GM15510 (cell line): Measurements from ENCODE around the gene RIIAD1.

ENCODE experiments used
- POLR2A ChIP-seq: IDR thresholded peaks from 3 replicates; pipeline ENCODE4 v1.6.1; 2011; ENCODE audit warnings: borderline replicate concordance; ENCODE audit not compliant: insufficient read length; ENCODE audit errors: extremely low read depth

The RIIAD1 gene, protein sequence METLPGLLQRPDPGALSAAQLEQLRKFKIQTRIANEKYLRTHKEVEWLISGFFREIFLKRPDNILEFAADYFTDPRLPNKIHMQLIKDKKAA

DNA sequence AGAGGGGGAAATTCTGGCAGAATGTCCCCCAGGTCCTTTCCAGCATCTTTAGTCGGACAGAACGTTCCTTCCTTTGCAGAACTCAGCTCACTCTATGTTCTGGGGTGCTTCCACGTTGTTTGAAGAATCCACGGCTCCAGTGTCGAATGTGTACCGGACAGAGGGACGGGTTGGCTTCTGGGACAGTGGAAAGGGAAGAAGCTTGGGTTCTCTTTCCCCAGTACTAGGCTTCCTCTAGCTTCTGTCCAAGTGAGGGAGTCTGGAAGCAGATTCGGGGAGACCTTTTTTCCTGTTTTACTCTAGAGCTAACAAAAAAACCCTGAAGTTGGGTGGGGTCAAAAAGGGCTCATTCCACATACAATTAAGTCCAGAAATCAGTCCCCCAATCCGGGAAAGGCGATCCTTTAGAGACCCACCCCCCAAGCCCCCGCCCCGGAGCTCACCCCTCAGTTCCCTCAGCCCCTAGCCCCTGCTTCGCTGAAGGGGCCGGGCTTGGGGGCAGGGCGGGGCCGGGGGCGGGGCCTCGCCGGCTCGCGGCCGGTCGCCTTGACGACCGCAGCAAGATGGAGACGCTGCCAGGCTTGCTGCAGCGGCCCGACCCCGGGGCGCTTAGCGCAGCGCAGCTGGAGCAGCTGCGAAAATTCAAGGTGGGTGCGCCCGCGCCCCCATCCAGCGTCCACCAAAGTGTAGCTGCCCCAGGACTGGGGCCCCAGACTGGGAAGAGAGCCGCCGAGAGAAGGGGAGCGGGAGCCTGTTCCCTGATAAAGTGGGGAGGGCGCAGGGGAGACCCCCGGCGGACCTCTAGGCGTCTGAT is at the start of gene RIIAD1:
Gene RIIAD1 (plus strand): TSS at position 549 of the 814 bp plus-strand sequence. CDS start 15 bp downstream, at position 564.
- TF ChIP-seq POLR2A: no peak

DNA sequence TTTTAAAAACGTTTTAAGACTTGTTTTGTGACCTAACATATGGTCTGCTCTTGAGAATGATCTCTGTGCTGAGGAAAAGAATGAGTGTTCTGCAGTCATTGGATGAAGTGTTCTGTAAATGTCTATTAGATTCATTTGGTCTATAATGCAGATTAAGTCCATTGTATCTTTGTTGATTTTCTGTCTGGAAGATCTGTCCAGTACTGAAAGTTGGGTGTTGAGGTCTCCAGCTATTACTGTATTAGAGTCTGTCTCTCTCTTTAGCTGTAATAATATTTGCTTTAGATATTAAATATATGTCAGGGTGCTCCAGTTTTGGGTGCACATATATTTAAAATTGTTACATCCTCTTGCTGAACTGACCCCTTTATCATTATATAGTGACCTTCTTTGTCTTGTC is 47.9 kb upstream of the RIIAD1 start:
- no peak for TF ChIP-seq POLR2A

DNA sequence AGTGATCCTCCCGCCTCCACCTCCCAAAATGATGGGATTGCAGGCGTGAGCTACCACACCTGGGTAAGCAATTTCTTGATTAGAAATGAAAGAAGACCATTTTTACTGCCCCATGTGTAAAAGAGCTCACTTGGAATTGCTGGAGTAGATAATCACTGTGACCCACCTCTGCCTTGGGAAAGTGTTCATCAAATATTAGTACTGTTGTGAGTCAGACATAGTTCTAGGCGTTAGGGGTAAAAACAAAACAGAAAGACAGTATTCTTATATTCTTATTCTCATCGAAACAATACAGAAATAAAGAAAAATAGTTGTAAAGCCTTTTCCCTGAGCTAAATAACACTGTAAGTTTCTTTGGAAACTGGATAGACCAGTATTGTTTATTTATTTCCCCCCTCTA is 40.9 kb upstream of the RIIAD1 start:
- TF ChIP-seq POLR2A: no peak

GRCh38 chr1:151680826-151681225 is 40.5 kb upstream of the RIIAD1 start:
- no peak for TF ChIP-seq POLR2A

GRCh38 chr1:151681923-151682322 is 39.4 kb upstream of the RIIAD1 start:
- TF ChIP-seq POLR2A: no peak

DNA sequence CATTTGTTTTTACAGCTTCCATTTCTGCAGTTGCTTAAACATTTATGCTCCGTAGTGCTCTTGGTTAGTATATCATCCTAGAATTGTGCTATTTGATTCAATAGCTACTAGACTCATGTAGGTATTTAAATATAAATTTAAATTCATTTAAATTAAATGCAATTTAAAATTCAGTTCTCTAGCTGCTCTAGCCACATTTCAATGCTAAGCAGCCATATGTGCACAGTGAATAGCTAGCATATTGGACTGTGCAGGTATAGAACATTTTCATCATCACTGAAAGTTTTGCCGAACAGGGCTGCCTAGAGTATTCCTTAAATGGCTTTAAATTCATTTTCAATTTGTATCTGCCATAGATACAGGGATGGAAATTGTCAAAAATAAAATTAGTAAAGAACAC is 37.2 kb upstream of the RIIAD1 start:
- TF ChIP-seq POLR2A: no peak

DNA sequence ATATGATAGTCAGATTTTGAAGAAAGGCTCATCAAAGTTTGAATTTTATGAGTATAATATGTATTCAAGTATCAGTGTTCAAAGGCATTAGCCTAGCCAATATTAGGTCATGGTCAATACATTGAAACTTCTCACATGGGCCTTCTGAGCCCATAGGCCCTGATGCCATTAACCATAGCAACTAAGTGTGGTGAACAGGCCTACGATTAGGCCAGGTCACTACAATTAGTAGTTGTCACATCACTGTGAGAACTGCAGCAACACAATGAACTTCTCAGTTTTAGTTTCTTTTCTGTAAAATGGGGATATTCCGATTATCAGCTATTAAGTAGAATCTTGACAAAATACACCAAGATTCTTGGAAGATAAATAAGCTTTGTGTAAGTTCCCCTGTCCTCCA is 34.8 kb upstream of the RIIAD1 start:
- no peak for TF ChIP-seq POLR2A

GRCh38 chr1:151689494-151689893 is 31.8 kb upstream of the RIIAD1 start:
- no peak for TF ChIP-seq POLR2A

DNA sequence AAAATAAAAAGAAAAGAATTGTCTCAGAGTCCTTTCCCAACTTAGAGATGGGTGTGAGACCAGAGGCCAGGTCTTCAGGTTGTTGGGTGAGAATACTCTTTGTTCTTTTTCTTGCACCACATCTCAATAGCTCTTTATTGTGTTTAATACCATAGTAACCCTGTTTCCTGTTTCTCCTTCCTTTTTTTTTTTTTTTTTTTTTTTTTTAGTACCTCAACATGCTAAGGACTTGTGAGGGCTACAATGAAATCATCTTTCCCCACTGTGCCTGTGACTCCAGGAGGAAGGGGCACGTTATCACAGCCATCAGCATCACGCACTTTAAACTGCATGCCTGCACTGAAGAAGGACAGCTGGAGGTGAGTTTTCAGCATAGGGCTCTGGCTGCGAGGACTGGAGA is 29.1 kb upstream of the RIIAD1 start:
- TF ChIP-seq POLR2A: no peak

- TF ChIP-seq POLR2A: no peak
Measured at GRCh38 chr1:151693057-151693651, 28.2 kb upstream of the RIIAD1 start.

- no peak for TF ChIP-seq POLR2A
Measured at GRCh38 chr1:151701515-151701914, 19.8 kb upstream of the RIIAD1 start.

DNA sequence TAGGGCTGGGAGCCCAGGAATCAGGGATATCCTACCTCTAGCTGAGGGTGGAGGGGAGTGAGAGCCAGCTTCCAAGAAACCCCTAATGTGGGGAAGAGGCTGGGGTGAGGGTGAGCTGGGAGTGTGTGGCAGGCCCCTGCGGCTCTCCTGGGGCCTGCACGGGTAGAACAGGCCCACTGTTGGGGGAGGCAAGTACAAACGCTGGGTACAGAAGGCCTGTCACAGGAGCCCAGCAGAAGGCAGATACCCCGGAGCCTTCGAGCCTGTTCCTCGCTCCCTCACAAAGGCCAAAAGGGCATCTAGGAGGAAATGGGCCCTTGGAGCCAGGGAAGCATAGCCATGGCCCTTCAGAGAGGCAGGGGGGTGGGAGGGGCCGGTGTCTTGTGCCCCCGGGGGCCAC is 18.4 kb upstream of the RIIAD1 start:
- no peak for TF ChIP-seq POLR2A

DNA sequence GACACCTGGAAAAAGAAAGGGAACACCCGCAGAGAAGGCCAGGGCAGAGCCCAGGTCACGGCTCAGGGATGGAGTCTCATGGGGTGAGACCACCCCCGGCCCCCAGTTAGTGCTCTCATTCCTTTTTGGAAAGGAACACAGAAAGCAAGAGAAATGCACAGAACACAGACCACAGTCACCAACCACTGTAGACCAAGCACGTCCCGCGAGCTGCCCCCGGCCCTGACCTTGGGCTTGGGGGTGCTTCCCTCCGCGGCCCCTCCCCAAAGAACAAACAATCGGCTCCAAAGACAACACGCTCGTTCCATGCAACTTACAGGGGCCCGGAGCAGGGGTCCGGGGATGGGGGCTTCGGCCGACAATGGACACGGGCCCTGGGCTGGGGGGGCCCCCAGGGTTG is 17.5 kb upstream of the RIIAD1 start:
- TF ChIP-seq POLR2A: no peak

DNA sequence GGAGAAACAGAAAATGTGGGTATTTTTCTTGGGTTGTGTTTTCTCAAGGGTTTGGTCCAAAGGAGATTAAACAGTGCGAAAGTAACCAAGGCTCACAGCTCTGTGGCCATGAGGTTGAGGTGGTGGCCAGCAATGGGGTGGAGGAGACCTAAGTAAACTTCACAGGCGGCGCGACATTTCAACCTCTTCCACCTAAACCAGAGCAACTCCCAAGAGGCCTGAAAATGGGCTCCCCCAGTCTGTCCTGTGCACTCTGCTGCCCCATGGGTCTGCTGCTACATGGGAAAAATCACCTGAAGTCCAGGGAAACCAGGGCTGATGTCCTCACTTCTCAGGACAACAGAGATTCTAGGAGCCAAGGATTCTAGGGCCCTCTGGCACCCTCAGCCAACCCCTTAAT is 17.1 kb upstream of the RIIAD1 start:
- TF ChIP-seq POLR2A: no peak

GRCh38 chr1:151705146-151705545 is 16.2 kb upstream of the RIIAD1 start:
- TF ChIP-seq POLR2A: no peak

DNA sequence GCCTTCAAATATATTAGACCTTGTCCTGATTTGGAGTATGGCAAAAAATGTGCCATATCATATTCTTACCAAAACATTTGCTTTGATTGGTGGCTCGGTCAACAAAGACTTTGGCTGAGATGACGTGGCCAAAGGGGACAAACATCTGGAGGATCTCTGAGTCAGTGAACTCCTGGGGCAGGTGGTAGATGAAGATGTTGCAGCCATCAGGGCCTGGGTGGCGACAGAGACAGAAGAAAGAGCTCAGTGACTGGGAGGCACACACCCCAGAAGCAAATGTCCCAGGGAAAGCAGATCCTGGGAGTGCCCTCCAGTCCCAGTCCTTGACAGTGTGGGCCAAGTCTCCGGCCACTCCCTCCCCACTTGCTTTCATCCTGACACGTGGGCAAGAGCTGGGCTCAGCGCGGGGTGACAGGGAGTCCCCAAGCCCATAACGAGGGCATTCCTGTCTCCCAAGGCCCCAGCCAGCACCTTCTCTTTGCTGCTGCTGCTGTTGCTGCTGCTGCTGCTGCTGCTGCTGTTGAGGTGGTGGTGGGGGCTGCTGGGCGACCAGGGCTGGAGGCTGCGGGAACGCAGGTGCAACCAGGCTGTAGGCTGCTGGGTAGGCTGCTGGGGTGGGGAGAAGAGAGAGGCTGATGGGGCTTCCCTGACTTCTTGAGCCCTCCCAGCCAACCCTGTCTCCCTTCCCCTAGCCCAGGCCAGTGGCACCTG is 15.4 kb upstream of the RIIAD1 start:
- TF ChIP-seq POLR2A: no peak
